Omental fat pad (tissue), 4 donors: ENCODE measurements around the gene KCNT1. TPM values are rescaled to one million over a fixed set of nuclear protein-coding genes. Genes with fewer than 3 reads are reported as not detected.

Experiments
- ATAC-seq: fragments of 150-250 bp; one replicate; pipeline ENCODE4 v1.9.1; 2016; ENCODE audit warnings: mild to moderate bottlenecking, moderate library complexity; ENCODE audit not compliant: low FRiP score
- DNase-seq: peaks from one replicate; pipeline ENCODE4 v3.0.0-alpha.2; 2019; ENCODE audit warnings: low spot score
- total RNA-seq, 4 donors: library from RNA; depleted of rRNA; stranded (reverse); fragments of >200 nt; gene quantifications; one replicate each; pipeline ENCODE4 v1.1.0, GENCODE V29; 2016
- TF ChIP-seq, protein P1 (sequence below), 3 donors: fragments of 450-650 bp; IDR thresholded peaks; one replicate each; pipeline ENCODE4 v1.5.1; 2016 to 2017; ENCODE audit warnings: antibody characterized with exemption in 3 of 3, mild to moderate bottlenecking in 3 of 3, moderate library complexity in 2 of 3

Gene KCNT1
- total RNA-seq, 4 donors from 2014 or later = 0.24 to 0.95 TPM; not detected in 2

- DNase-seq = no peak
- TF ChIP-seq, protein P1, sequence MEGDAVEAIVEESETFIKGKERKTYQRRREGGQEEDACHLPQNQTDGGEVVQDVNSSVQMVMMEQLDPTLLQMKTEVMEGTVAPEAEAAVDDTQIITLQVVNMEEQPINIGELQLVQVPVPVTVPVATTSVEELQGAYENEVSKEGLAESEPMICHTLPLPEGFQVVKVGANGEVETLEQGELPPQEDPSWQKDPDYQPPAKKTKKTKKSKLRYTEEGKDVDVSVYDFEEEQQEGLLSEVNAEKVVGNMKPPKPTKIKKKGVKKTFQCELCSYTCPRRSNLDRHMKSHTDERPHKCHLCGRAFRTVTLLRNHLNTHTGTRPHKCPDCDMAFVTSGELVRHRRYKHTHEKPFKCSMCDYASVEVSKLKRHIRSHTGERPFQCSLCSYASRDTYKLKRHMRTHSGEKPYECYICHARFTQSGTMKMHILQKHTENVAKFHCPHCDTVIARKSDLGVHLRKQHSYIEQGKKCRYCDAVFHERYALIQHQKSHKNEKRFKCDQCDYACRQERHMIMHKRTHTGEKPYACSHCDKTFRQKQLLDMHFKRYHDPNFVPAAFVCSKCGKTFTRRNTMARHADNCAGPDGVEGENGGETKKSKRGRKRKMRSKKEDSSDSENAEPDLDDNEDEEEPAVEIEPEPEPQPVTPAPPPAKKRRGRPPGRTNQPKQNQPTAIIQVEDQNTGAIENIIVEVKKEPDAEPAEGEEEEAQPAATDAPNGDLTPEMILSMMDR (IDR thresholded peaks at IDR 0.05) = no peak
Observed at GRCh38 chr9:135773530-135774238, 71.7 kb downstream of the KCNT1 start.

GRCh38 chr9:135774239-135774747 lies 72.3 kb downstream of the KCNT1 start:
- TF ChIP-seq, protein P1 (IDR thresholded peaks at IDR 0.05) = no peak
- ATAC-seq = no peak

More at GRCh38 chr9:135773530-135774238, 71.7 kb downstream of the KCNT1 start:
- no peak for ATAC-seq

DNA sequence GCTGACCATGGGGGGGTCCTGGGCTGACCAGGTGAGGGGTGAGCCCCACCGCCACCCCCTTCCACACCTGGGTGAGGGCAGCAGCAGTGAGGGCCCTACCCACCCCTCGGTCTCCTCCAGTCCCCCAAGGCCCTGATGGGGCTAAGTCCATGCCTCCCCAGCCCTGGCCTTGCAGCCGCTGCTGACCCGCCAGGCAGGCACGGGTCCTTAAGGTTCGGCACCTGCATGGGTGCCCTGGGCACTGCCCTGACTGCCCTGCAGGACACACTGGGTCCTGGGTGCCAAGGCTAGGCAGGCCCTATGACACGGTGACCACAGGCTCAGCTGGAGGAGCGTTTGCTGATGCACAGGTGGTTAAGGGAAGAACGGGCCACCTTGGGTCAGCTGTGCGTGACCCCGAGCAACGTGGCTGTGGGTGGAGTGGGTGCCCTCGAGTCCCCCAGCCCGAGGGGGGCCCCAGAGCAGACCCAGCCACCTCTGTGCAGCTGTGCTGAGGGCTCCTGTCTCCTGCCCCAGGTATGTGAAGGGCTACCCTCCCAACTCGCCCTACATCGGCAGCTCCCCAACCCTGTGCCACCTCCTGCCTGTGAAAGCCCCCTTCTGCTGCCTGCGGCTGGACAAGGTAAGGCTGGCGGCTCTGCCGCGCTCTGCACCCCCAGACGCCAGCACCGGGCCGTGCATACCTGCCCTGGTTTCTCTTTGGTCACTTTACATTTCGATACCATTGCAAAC lies 73.0 kb downstream of the KCNT1 start:
- DNase-seq (no peak), ATAC-seq (no peak)
- TF ChIP-seq, protein P1 (IDR thresholded peaks at IDR 0.05) = no peak

More at GRCh38 chr9:135774239-135774747, 72.3 kb downstream of the KCNT1 start:
- no peak for DNase-seq

GRCh38 chr9:135775911-135776310 lies 73.9 kb downstream of the KCNT1 start:
- ATAC-seq = no peak
- TF ChIP-seq, protein P1 (IDR thresholded peaks at IDR 0.05) = no peak
- no peak for DNase-seq

DNA sequence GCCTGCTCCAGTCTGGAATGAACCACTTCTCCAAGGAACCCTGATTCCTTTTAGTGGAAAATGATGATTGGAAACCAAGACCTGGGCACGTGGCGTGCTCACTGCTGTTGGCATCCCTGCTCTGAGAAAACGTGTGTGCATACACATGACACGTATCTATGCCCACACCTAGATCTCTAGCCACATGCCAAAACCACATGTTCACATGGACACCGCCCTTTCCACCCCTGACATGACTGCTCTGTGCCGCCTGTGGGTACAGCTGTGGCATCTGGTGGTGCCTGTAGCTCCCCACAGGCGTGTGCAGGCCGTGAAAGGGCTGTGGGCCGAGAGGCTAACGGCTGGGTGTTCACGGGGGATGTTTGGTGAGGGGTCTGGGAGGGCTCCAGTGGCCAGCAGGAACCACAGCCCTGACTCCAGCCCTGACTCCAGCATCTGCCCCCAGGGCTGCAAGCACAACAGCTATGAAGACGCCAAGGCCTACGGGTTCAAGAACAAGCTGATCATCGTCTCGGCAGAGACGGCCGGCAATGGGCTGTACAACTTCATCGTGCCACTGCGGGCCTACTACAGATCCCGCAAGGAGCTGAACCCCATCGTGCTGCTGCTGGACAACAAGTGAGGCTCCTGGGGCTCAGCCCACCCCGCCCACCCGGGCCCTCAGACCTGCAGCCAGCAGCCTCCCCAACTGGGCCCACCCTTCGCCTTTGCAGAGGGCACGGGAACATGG lies 75.1 kb downstream of the KCNT1 start:
- DNase-seq = no peak
- no peak for ATAC-seq
- TF ChIP-seq, protein P1 (IDR thresholded peaks at IDR 0.05) = no peak

DNA sequence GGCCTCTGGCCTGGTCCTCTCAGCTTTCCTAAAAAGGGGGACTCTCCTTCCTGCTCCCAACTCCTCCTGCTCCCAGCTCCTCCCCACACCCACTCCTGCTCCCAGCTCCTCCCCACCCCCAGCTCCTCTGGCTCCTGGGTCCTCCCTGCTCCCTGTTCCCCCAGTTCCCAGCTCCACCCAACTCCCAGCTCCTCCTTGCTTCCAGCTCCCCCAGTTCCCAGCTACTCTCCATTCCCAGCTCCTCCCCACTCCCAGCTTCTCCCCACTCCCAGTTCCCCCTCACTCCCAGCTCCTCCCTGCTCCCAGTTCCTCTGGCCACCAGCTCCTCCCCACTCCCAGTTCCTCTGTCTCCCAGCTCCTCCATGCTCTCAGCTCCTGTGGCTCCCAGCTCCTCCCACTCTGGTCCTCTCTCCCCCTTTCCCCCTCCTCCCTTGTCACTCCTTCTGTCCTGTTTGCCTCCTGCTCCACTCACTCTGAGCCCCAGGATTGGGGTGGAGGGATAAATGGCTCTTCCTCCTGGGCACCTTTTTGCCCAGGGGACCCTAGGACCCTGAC lies 75.7 kb downstream of the KCNT1 start:
- ATAC-seq (no peak), DNase-seq (no peak)
- TF ChIP-seq, protein P1 (IDR thresholded peaks at IDR 0.05) = no peak
